HepG2 (cell line): Measurements from ENCODE around the gene CCNL1. TPM values are rescaled to one million over a fixed set of nuclear protein-coding genes. Genes with fewer than 3 reads are reported as not detected.

ENCODE experiments used
- CBFB ChIP-seq: sonication (generic); formaldehyde crosslinking; IDR thresholded peaks from 2 replicates; pipeline ENCODE4 v1.4.0; 2020; ENCODE audit warnings: missing genetic modification reagents
- CCDC6 ChIP-seq: sonication (generic); formaldehyde crosslinking; IDR thresholded peaks from 2 replicates; pipeline ENCODE4 v1.8.1; 2022; ENCODE audit warnings: mild to moderate bottlenecking, missing genetic modification reagents, moderate library complexity
- HNRNPUL1 ChIP-seq: fragments of 200-400 bp; formaldehyde crosslinking; IDR thresholded peaks from 2 replicates; pipeline ENCODE4 v1.6.1; 2017; ENCODE audit warnings: low read depth, mild to moderate bottlenecking, low read length, moderate library complexity
- NPAS2 ChIP-seq: sonication (generic); formaldehyde crosslinking; IDR thresholded peaks from 2 replicates; pipeline ENCODE4 v1.8.0; 2022; ENCODE audit warnings: mild to moderate bottlenecking, missing genetic modification reagents, borderline replicate concordance
- THYN1 ChIP-seq: sonication (generic); formaldehyde crosslinking; IDR thresholded peaks from 2 replicates; pipeline ENCODE4 v1.8.1; 2023; ENCODE audit warnings: low read depth, mild to moderate bottlenecking, moderate library complexity, missing genetic modification reagents, borderline replicate concordance
- ZNF510 ChIP-seq: sonication (generic); formaldehyde crosslinking; IDR thresholded peaks from 2 replicates; pipeline ENCODE4 v1.4.0; 2020; ENCODE audit warnings: low read depth, mild to moderate bottlenecking, missing genetic modification reagents
- ZNF546 ChIP-seq: sonication (generic); formaldehyde crosslinking; conservative IDR thresholded peaks from 2 replicates; pipeline ENCODE4 v1.8.1; 2023; ENCODE audit warnings: mild to moderate bottlenecking, missing genetic modification reagents
- ZNF75D ChIP-seq: sonication (generic); formaldehyde crosslinking; IDR thresholded peaks from 2 replicates; pipeline ENCODE4 v1.8.1; 2023; ENCODE audit warnings: missing genetic modification reagents, mild to moderate bottlenecking, borderline replicate concordance
- ZNF841 ChIP-seq: sonication (generic); formaldehyde crosslinking; IDR thresholded peaks from 2 replicates; pipeline ENCODE4 v1.8.1; 2023; ENCODE audit warnings: missing genetic modification reagents, borderline replicate concordance
- ZNF850 ChIP-seq: sonication (generic); formaldehyde crosslinking; conservative IDR thresholded peaks from 2 replicates; pipeline ENCODE4 v1.9.0; 2021; ENCODE audit warnings: mild to moderate bottlenecking, missing genetic modification reagents
- polyA plus RNA-seq, 8 experiments: library from polyadenylated mRNA; depleted of rRNA in 3 of 8; stranded (reverse) in 7 of 8; unstranded in 1 of 8; fragments of >200 nt; fragmentation: Illumina TruSeq in 4 of 8; extraction: Trizol in 4 of 8; gene quantifications; 2 replicates each; pipeline versions ENCODE4 v1.2.1 to v1.2.3, GENCODE V29; 2011 to 2016; ENCODE audit warnings: low read depth in 4 of 8, missing spikeins in 1 of 8, mixed read lengths in 1 of 8; ENCODE audit not compliant: insufficient read depth in 1 of 8
- total RNA-seq, 5 experiments: library from RNA; depleted of rRNA; stranded (reverse); fragments of >200 nt; fragmentation: Illumina TruSeq; extraction: Trizol; gene quantifications; 2 replicates each; pipeline ENCODE4 v1.2.3, GENCODE V29; 2016; ENCODE audit warnings: low read depth in 1 of 5
- TF ChIP-seq, protein P1 (sequence below): sonication (generic); formaldehyde crosslinking; IDR thresholded peaks from 2 replicates; pipeline ENCODE4 v1.4.0; 2020; ENCODE audit warnings: mild to moderate bottlenecking, low read depth, missing genetic modification reagents
- TF ChIP-seq, protein P2 (sequence below): sonication (generic); formaldehyde crosslinking; IDR thresholded peaks from 2 replicates; pipeline ENCODE4 v1.9.0; 2022; ENCODE audit warnings: low read depth, missing genetic modification reagents
- TF ChIP-seq, protein P3 (sequence below): sonication (generic); formaldehyde crosslinking; IDR thresholded peaks from 2 replicates; pipeline ENCODE4 v1.5.0; 2020; ENCODE audit warnings: mild to moderate bottlenecking, missing genetic modification reagents
- TF ChIP-seq, protein P4 (sequence below): IDR thresholded peaks from 2 replicates; pipeline ENCODE4 v1.6.1; 2016; ENCODE audit warnings: low read depth, missing genetic modification reagents, missing compliant biosample characterization
- TF ChIP-seq, protein P5 (sequence below): sonication (generic); formaldehyde crosslinking; IDR thresholded peaks from 2 replicates; pipeline ENCODE4 v1.4.0; 2020; ENCODE audit warnings: missing genetic modification reagents, mild to moderate bottlenecking, borderline replicate concordance

The CCNL1 gene
- total and polyA plus RNA-seq, 2 of the 13 experiments (the other 11 are each of a cell fraction or from before 2014, with no cell fraction given) = 151 to 303 TPM

DNA sequence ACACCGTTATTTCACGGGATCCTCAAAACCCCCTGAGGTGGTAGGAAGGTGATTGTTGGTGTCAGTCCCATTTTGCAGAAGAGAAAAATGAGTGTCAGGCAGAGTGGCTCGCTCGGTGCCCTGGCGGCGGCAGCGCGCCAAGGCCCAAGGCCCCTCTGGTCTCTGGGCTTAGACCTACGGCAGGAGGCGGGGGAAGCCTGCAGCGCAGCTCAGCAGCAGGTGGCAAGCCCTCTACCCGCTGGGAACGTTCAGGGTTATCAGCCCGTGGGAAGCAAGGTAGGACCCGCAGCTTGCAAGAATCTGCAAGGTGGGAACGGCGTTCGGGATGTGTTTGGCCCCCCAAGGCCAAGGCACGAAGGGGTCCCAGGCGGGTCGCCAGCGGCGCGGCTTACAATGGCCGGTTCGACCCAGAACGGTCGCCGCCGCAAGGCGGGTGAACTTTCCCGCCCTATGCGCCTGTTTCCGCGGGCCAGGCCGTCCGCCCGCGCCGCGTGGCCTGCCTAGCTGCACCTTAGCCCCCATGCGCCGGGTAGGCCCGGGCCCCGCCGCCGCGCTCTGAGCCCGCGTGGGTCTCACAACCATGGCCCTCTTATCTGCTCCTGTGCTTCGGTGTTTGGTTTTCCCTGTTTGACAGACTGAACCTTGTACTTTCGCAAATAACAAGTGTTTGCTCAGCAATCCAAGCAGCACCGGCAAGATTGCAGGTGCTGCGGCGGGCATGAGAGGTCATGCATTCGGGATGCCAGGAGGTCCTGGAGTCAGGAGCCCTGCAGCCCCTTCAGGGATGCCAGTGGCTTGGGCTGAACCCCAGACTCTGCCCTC lies 39.7 kb downstream of the CCNL1 start (continued):
- TF ChIP-seq, protein P1, sequence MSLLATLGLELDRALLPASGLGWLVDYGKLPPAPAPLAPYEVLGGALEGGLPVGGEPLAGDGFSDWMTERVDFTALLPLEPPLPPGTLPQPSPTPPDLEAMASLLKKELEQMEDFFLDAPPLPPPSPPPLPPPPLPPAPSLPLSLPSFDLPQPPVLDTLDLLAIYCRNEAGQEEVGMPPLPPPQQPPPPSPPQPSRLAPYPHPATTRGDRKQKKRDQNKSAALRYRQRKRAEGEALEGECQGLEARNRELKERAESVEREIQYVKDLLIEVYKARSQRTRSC = 0 out of 2 replicates have a peak, but pooled peaks have one; percentile 59
- TF ChIP-seq NPAS2 (CRISPR knock-in tag) (no peak), HNRNPUL1 (0 out of 2 replicates have a peak, but pooled peaks have one; percentile 33), CBFB (CRISPR knock-in tag) (peak; percentile 87), ZNF841 (CRISPR knock-in tag) (peak; percentile 62; the same call in 1 of the 2 replicates), THYN1 (CRISPR knock-in tag) (peak; percentile 66; the same call in 1 of the 2 replicates), ZNF546 (CRISPR knock-in tag) (peak; percentile 93), ZNF510 (CRISPR knock-in tag) (peak; percentile 97), ZNF75D (CRISPR knock-in tag) (no peak), CCDC6 (CRISPR knock-in tag) (peak; percentile 96), ZNF850 (CRISPR knock-in tag) (no peak)
- TF ChIP-seq, protein P2, sequence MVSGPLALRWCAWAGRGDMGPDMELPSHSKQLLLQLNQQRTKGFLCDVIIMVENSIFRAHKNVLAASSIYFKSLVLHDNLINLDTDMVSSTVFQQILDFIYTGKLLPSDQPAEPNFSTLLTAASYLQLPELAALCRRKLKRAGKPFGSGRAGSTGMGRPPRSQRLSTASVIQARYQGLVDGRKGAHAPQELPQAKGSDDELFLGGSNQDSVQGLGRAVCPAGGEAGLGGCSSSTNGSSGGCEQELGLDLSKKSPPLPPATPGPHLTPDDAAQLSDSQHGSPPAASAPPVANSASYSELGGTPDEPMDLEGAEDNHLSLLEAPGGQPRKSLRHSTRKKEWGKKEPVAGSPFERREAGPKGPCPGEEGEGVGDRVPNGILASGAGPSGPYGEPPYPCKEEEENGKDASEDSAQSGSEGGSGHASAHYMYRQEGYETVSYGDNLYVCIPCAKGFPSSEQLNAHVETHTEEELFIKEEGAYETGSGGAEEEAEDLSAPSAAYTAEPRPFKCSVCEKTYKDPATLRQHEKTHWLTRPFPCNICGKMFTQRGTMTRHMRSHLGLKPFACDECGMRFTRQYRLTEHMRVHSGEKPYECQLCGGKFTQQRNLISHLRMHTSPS (CRISPR knock-in tag) = peak; percentile 95
- TF ChIP-seq, protein P3, sequence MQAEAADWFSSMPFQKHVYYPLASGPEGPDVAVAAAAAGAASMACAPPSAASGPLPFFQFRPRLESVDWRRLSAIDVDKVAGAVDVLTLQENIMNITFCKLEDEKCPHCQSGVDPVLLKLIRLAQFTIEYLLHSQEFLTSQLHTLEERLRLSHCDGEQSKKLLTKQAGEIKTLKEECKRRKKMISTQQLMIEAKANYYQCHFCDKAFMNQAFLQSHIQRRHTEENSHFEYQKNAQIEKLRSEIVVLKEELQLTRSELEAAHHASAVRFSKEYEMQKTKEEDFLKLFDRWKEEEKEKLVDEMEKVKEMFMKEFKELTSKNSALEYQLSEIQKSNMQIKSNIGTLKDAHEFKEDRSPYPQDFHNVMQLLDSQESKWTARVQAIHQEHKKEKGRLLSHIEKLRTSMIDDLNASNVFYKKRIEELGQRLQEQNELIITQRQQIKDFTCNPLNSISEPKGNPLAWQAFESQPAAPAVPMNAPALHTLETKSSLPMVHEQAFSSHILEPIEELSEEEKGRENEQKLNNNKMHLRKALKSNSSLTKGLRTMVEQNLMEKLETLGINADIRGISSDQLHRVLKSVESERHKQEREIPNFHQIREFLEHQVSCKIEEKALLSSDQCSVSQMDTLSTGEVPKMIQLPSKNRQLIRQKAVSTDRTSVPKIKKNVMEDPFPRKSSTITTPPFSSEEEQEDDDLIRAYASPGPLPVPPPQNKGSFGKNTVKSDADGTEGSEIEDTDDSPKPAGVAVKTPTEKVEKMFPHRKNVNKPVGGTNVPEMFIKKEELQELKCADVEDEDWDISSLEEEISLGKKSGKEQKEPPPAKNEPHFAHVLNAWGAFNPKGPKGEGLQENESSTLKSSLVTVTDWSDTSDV (CRISPR knock-in tag) = peak; percentile 94; the same call in 1 of the 2 replicates
- TF ChIP-seq, protein P4, sequence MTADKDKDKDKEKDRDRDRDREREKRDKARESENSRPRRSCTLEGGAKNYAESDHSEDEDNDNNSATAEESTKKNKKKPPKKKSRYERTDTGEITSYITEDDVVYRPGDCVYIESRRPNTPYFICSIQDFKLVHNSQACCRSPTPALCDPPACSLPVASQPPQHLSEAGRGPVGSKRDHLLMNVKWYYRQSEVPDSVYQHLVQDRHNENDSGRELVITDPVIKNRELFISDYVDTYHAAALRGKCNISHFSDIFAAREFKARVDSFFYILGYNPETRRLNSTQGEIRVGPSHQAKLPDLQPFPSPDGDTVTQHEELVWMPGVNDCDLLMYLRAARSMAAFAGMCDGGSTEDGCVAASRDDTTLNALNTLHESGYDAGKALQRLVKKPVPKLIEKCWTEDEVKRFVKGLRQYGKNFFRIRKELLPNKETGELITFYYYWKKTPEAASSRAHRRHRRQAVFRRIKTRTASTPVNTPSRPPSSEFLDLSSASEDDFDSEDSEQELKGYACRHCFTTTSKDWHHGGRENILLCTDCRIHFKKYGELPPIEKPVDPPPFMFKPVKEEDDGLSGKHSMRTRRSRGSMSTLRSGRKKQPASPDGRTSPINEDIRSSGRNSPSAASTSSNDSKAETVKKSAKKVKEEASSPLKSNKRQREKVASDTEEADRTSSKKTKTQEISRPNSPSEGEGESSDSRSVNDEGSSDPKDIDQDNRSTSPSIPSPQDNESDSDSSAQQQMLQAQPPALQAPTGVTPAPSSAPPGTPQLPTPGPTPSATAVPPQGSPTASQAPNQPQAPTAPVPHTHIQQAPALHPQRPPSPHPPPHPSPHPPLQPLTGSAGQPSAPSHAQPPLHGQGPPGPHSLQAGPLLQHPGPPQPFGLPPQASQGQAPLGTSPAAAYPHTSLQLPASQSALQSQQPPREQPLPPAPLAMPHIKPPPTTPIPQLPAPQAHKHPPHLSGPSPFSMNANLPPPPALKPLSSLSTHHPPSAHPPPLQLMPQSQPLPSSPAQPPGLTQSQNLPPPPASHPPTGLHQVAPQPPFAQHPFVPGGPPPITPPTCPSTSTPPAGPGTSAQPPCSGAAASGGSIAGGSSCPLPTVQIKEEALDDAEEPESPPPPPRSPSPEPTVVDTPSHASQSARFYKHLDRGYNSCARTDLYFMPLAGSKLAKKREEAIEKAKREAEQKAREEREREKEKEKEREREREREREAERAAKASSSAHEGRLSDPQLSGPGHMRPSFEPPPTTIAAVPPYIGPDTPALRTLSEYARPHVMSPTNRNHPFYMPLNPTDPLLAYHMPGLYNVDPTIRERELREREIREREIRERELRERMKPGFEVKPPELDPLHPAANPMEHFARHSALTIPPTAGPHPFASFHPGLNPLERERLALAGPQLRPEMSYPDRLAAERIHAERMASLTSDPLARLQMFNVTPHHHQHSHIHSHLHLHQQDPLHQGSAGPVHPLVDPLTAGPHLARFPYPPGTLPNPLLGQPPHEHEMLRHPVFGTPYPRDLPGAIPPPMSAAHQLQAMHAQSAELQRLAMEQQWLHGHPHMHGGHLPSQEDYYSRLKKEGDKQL = peak; percentile 89
- TF ChIP-seq, protein P5, sequence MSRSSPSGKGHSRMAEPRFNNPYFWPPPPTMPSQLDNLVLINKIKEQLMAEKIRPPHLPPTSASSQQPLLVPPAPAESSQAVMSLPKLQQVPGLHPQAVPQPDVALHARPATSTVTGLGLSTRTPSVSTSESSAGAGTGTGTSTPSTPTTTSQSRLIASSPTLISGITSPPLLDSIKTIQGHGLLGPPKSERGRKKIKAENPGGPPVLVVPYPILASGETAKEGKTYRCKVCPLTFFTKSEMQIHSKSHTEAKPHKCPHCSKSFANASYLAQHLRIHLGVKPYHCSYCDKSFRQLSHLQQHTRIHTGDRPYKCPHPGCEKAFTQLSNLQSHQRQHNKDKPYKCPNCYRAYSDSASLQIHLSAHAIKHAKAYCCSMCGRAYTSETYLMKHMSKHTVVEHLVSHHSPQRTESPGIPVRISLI (CRISPR knock-in tag) = peak; percentile 73
